GM12878 (cell line): Measurements from ENCODE around the gene AKR1C4. TPM values are rescaled to one million over a fixed set of nuclear protein-coding genes. Genes with fewer than 3 reads are reported as not detected.

Experiments used
- ATAC-seq: fragments of 200-7000 bp; cut with Tn5 transposase; 3 replicates; pipeline ENCODE4 v1.9.1; 2020; ENCODE audit warnings: mild to moderate bottlenecking, moderate library complexity
- BruUV-seq: library from RNA; stranded (reverse); fragments of 400-500 nt; replicated peaks from 2 replicates; lab custom pipeline; 2021; lab: Mats Ljungman, UMichigan
- CTCF ChIA-PET: fragments of 300-600 bp; sonication (Branson Sonifier 250); formaldehyde crosslinking; extraction: SDS; loops from one replicate; lab custom pipeline; 2021; ENCODE audit warnings: inconsistent platforms; lab: Yijun Ruan, JAX
- POLR2A ChIA-PET: fragments of 350-600 bp; formaldehyde crosslinking; extraction: SDS; loops from one replicate; lab custom pipeline; 2021; ENCODE audit warnings: inconsistent platforms; lab: Charles Lee
- RAD21 ChIA-PET: fragments of 300-600 bp; sonication (Branson Sonifier 250); formaldehyde crosslinking; loops from one replicate; lab custom pipeline; 2023; ENCODE audit warnings: antibody characterized with exemption; ENCODE audit not compliant: unreplicated experiment; lab: Charles Lee
- SMC1A ChIA-PET: fragments of 300-600 bp; sonication (Branson Sonifier 250); formaldehyde crosslinking; loops from one replicate; lab custom pipeline; 2023; ENCODE audit not compliant: unreplicated experiment, uncharacterized antibody; lab: Charles Lee
- DNase-seq: peaks from one replicate; pipeline ENCODE4 v3.0.0-alpha.2; 2011; ENCODE audit warnings: low read depth, low spot score
- FAIRE-seq: peaks from 3 replicates; lab custom pipeline; 2011; peaks lifted over from hg19 to GRCh38; lab: Jason Lieb, UNC
- H2AFZ ChIP-seq: 2 replicates; pipeline ENCODE4 v1.6.0; 2011; ENCODE audit warnings: low read depth, low read length, control low read depth; ENCODE audit not compliant: control insufficient read depth
- H3K27ac ChIP-seq: 2 replicates; pipeline ENCODE4 v1.5.1; 2011; ENCODE audit warnings: control low read depth; ENCODE audit not compliant: control insufficient read depth, insufficient read depth
- H3K27me3 ChIP-seq, 2 experiments: replicated peaks in 1 of 2; 2 replicates each; pipeline versions ENCODE4 v1.6.0 to v1.6.1; 2011; ENCODE audit warnings: low read length in 1 of 2; ENCODE audit not compliant: control insufficient read depth in 2 of 2, insufficient read depth in 2 of 2
- H3K36me3 ChIP-seq, 2 experiments: 2 replicates each; pipeline ENCODE4 v1.5.1; 2011; ENCODE audit warnings: low read length in 1 of 2; ENCODE audit not compliant: control insufficient read depth in 2 of 2, insufficient read depth in 2 of 2
- H3K4me1 ChIP-seq: 2 replicates; pipeline ENCODE4 v1.6.1; 2011; ENCODE audit warnings: mild to moderate bottlenecking, low read length, moderate library complexity, mixed read lengths; ENCODE audit not compliant: control insufficient read depth, insufficient read depth
- H3K4me2 ChIP-seq: 2 replicates; pipeline ENCODE4 v1.6.0; 2011; ENCODE audit warnings: control low read depth; ENCODE audit not compliant: control insufficient read depth, insufficient read depth
- H3K4me3 ChIP-seq: fragments of 200-600 bp; sonication (generic); 2 replicates; pipeline ENCODE4 v1.5.1; 2016
- H3K79me2 ChIP-seq: 2 replicates; pipeline ENCODE4 v1.6.0; 2011; ENCODE audit warnings: low read length; ENCODE audit not compliant: control insufficient read depth, insufficient read depth
- H3K9ac ChIP-seq: 2 replicates; pipeline ENCODE4 v1.8.0; 2011; ENCODE audit warnings: low read length, control low read depth, mixed read lengths; ENCODE audit not compliant: control insufficient read depth, insufficient read depth
- H3K9me3 ChIP-seq: replicated peaks from 3 replicates; pipeline ENCODE4 v1.5.1; 2011; ENCODE audit warnings: mild to moderate bottlenecking, low read length; ENCODE audit not compliant: control insufficient read depth, insufficient read depth
- H4K20me1 ChIP-seq: 2 replicates; pipeline ENCODE4 v1.6.0; 2011; ENCODE audit not compliant: control insufficient read depth, insufficient read depth
- ASH2L ChIP-seq: fragments of 300-600, 200-600 bp; sonication (generic); IDR thresholded peaks from 2 replicates; pipeline ENCODE4 v1.6.1; 2017; ENCODE audit warnings: low read depth, mild to moderate bottlenecking, borderline replicate concordance
- CREB1 ChIP-seq: IDR thresholded peaks from 2 replicates; pipeline ENCODE4 v1.6.1; 2012; ENCODE audit warnings: low read depth, mild to moderate bottlenecking, inconsistent platforms
- E2F4 ChIP-seq: IDR thresholded peaks from 2 replicates; pipeline ENCODE4 v1.6.1; 2012; ENCODE audit warnings: low read depth, low read length, improper control_type of control experiment
- NFIC ChIP-seq: IDR thresholded peaks from 2 replicates; pipeline ENCODE4 v1.6.1; 2012; ENCODE audit warnings: low read depth, mild to moderate bottlenecking, inconsistent platforms, low read length, moderate library complexity
- NFXL1 ChIP-seq: fragments of 450-650 bp; IDR thresholded peaks from 2 replicates; pipeline ENCODE4 v1.6.1; 2017; ENCODE audit warnings: antibody characterized with exemption, mild to moderate bottlenecking, borderline replicate concordance
- NFYA ChIP-seq: IDR thresholded peaks from 2 replicates; pipeline ENCODE4 v1.6.1; 2011; ENCODE audit warnings: low read depth, mild to moderate bottlenecking, low read length, improper control_type of control experiment, borderline replicate concordance
- NFYB ChIP-seq: IDR thresholded peaks from 2 replicates; pipeline ENCODE4 v1.6.1; 2011; ENCODE audit warnings: low read depth, mild to moderate bottlenecking, low read length, improper control_type of control experiment, moderate library complexity; ENCODE audit not compliant: insufficient read depth
- PAX5 ChIP-seq: IDR thresholded peaks from 2 replicates; pipeline ENCODE4 v1.6.1; 2011; ENCODE audit warnings: low read depth, low read length, borderline replicate concordance
- YBX1 ChIP-seq: fragments of 450-650 bp; IDR thresholded peaks from 2 replicates; pipeline ENCODE4 v1.6.1; 2016; ENCODE audit warnings: antibody characterized with exemption
- YY1 ChIP-seq: IDR thresholded peaks from 2 replicates; pipeline ENCODE4 v1.6.1; 2011; ENCODE audit warnings: low read depth, mild to moderate bottlenecking, low read length
- WGBS: methylation state at CpG from one replicate; pipeline ENCODE4 v1.1.6; 2016; ENCODE audit warnings: low lambda C conversion rate; ENCODE audit not compliant: insufficient replicate concordance, insufficient coverage; ENCODE audit errors: missing lambda C conversion rate; 5-methylcytosine and 5-hydroxymethylcytosine counted together
- in situ Hi-C: fragments of 300-500 bp; cut with MboI; formaldehyde crosslinking; loops from 9 replicates; pipeline ENCODE4 v1.14.3; 2018; ENCODE audit warnings: mixed read lengths
- intact Hi-C: fragments of 100-400 bp; cut with micrococcal nuclease; formaldehyde crosslinking; loops from one replicate; pipeline ENCODE4 v1.14.2; 2022; ENCODE audit not compliant: unreplicated experiment
- polyA plus RNA-seq, 11 experiments: library from polyadenylated mRNA; depleted of rRNA in 4 of 11; unstranded in 6 of 11; stranded (reverse) in 5 of 11; fragments of >200 nt; fragmentation: Nextera tagmentation in 4 of 11; fragmentation: Illumina TruSeq in 1 of 11; extraction: Ambion mirVana in 4 of 11; extraction: Trizol in 1 of 11; gene quantifications; 1 replicate in 1 of 11; 2 replicates in 10 of 11; pipeline versions ENCODE4 v1.2.1 to v1.2.3, GENCODE V29; 2011 to 2016; ENCODE audit warnings: inconsistent platforms in 2 of 11, missing spikeins in 2 of 11, low read depth in 1 of 11
- total RNA-seq, 4 experiments: library from RNA; depleted of rRNA in 3 of 4; stranded (reverse); fragments of >200 nt in 3 of 4; fragmentation: Illumina TruSeq in 1 of 4; extraction: Trizol in 1 of 4; gene quantifications; 2 replicates each; pipeline versions ENCODE4 v1.2.1 to v1.2.3, GENCODE V29; 2013 to 2021
- TF ChIP-seq, protein P1 (sequence below): IDR thresholded peaks from 2 replicates; pipeline ENCODE4 v1.6.1; 2011; ENCODE audit warnings: borderline replicate concordance, low read depth, mild to moderate bottlenecking, moderate library complexity, low read length; ENCODE audit not compliant: insufficient read depth, poor library complexity, severe bottlenecking
- TF ChIP-seq, protein P2 (sequence below): fragments of 450-650 bp; IDR thresholded peaks from 2 replicates; pipeline ENCODE4 v1.6.1; 2017; ENCODE audit warnings: mild to moderate bottlenecking, moderate library complexity
- TF ChIP-seq, protein P3 (sequence below): fragments of 450-650 bp; IDR thresholded peaks from 2 replicates; pipeline ENCODE4 v1.6.1; 2017; ENCODE audit warnings: antibody characterized with exemption, mild to moderate bottlenecking, moderate library complexity

AKR1C4 gene
- total and polyA plus RNA-seq, 10 of the 15 experiments (the other 5 are each of a cell fraction or from before 2014, with no cell fraction given): 0.20 TPM; not detected in 9

DNA sequence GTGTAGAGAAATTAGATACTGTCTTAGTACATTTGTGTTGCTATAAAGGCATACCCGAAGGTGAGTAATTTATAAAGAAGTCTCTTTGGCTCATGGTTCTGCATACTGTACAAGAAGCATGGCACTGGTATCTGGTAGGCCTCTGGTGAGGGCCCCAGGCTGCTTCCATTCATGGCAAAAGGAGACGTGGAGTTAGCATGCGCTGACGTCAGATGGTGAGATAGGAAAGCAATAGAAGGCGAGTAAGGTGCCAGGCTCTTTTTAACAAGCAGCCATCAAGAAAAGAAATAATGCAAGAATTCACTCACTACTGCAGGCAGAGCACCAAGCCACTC, 49.8 kb upstream of the AKR1C4 start:
- Histone ChIP-seq H3K4me2 (no peak overlapping the region), H3K79me2 (no peaks in the 10 kb centered on the region), H2AFZ (no peak overlapping the region), H3K27me3 (no peaks in the 10 kb centered on the region), H3K4me3 (no peak overlapping the region), H3K9me3 (no peaks in the 10 kb centered on the region), H3K36me3 (no peaks in the 10 kb centered on the region), H4K20me1 (no peaks in the 10 kb centered on the region), H3K9ac (no peak overlapping the region), H3K4me1 (no peaks in the 10 kb centered on the region), H3K27ac (no peak overlapping the region)
- in situ Hi-C loops (no loop called here), intact Hi-C loops (no loop called here)
- no peak for FAIRE-seq
- ChIA-PET RAD21 (no interaction called here), SMC1A (no interaction called here), POLR2A (no interaction called here), CTCF (no interaction called here)
- BruUV-seq: no TSS peak
- ATAC-seq: no peak
- DNase-seq: no peak
- WGBS: 50% methylated on average over 5 of the region's 5 CpGs
- TF ChIP-seq NFYB (no peak), PAX5 (no peak), YBX1 (no peak), CREB1 (no peak), YY1 (no peak), NFYA (no peak), NFIC (no peak), NFXL1 (no peak), E2F4 (no peak), ASH2L (no peak)
- TF ChIP-seq, protein P1, sequence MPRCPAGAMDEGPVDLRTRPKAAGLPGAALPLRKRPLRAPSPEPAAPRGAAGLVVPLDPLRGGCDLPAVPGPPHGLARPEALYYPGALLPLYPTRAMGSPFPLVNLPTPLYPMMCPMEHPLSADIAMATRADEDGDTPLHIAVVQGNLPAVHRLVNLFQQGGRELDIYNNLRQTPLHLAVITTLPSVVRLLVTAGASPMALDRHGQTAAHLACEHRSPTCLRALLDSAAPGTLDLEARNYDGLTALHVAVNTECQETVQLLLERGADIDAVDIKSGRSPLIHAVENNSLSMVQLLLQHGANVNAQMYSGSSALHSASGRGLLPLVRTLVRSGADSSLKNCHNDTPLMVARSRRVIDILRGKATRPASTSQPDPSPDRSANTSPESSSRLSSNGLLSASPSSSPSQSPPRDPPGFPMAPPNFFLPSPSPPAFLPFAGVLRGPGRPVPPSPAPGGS: no peak
- TF ChIP-seq, protein P2, sequence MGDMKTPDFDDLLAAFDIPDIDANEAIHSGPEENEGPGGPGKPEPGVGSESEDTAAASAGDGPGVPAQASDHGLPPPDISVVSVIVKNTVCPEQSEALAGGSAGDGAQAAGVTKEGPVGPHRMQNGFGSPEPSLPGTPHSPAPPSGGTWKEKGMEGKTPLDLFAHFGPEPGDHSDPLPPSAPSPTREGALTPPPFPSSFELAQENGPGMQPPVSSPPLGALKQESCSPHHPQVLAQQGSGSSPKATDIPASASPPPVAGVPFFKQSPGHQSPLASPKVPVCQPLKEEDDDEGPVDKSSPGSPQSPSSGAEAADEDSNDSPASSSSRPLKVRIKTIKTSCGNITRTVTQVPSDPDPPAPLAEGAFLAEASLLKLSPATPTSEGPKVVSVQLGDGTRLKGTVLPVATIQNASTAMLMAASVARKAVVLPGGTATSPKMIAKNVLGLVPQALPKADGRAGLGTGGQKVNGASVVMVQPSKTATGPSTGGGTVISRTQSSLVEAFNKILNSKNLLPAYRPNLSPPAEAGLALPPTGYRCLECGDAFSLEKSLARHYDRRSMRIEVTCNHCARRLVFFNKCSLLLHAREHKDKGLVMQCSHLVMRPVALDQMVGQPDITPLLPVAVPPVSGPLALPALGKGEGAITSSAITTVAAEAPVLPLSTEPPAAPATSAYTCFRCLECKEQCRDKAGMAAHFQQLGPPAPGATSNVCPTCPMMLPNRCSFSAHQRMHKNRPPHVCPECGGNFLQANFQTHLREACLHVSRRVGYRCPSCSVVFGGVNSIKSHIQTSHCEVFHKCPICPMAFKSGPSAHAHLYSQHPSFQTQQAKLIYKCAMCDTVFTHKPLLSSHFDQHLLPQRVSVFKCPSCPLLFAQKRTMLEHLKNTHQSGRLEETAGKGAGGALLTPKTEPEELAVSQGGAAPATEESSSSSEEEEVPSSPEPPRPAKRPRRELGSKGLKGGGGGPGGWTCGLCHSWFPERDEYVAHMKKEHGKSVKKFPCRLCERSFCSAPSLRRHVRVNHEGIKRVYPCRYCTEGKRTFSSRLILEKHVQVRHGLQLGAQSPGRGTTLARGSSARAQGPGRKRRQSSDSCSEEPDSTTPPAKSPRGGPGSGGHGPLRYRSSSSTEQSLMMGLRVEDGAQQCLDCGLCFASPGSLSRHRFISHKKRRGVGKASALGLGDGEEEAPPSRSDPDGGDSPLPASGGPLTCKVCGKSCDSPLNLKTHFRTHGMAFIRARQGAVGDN: no peak
- TF ChIP-seq, protein P3, sequence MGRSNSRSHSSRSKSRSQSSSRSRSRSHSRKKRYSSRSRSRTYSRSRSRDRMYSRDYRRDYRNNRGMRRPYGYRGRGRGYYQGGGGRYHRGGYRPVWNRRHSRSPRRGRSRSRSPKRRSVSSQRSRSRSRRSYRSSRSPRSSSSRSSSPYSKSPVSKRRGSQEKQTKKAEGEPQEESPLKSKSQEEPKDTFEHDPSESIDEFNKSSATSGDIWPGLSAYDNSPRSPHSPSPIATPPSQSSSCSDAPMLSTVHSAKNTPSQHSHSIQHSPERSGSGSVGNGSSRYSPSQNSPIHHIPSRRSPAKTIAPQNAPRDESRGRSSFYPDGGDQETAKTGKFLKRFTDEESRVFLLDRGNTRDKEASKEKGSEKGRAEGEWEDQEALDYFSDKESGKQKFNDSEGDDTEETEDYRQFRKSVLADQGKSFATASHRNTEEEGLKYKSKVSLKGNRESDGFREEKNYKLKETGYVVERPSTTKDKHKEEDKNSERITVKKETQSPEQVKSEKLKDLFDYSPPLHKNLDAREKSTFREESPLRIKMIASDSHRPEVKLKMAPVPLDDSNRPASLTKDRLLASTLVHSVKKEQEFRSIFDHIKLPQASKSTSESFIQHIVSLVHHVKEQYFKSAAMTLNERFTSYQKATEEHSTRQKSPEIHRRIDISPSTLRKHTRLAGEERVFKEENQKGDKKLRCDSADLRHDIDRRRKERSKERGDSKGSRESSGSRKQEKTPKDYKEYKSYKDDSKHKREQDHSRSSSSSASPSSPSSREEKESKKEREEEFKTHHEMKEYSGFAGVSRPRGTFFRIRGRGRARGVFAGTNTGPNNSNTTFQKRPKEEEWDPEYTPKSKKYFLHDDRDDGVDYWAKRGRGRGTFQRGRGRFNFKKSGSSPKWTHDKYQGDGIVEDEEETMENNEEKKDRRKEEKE: no peak
